HepG2 (cell line): ENCODE results near the gene CGNL1. TPM values are rescaled to one million over a fixed set of nuclear protein-coding genes. Genes with fewer than 3 reads are reported as not detected.

Experiments
- ATAC-seq: fragments of 200-7000 bp; cut with Tn5 transposase; 3 replicates; pipeline ENCODE4 v1.9.1; 2020; ENCODE audit warnings: mild to moderate bottlenecking, moderate library complexity
- BruUV-seq: library from RNA; stranded (reverse); fragments of 400-500 nt; replicated peaks from 2 replicates; lab custom pipeline; 2021; lab: Mats Ljungman, UMichigan
- CTCF ChIA-PET: fragments of 300-600 bp; formaldehyde crosslinking; extraction: SDS; loops from one replicate; lab custom pipeline; 2021; ENCODE audit warnings: low total read pairs, inconsistent platforms, low intra/inter-chr PET ratio; lab: Yijun Ruan, JAX
- POLR2A ChIA-PET: fragments of 350-600 bp; sonication (Branson Sonifier 250); formaldehyde crosslinking; loops from one replicate; lab custom pipeline; 2020; ENCODE audit warnings: antibody characterized with exemption, inconsistent platforms; lab: Yijun Ruan, JAX
- DNase-seq: peaks from one replicate; pipeline ENCODE4 v3.0.0-alpha.2; 2015; ENCODE audit warnings: low spot score
- FAIRE-seq: peaks from 3 replicates; lab custom pipeline; 2011; peaks lifted over from hg19 to GRCh38; lab: Jason Lieb, UNC
- H2AFZ ChIP-seq: one replicate; pipeline ENCODE4 v1.6.1; 2011; ENCODE audit warnings: low read length, inconsistent platforms
- H3K27ac ChIP-seq: fragments of 300-600 bp; 3 replicates; pipeline ENCODE4 v1.8.0; 2011; ENCODE audit warnings: mixed run types, mild to moderate bottlenecking, mixed read lengths, low read length, inconsistent platforms; ENCODE audit not compliant: insufficient read depth; ENCODE audit errors: extremely low read length
- H3K27me3 ChIP-seq, 2 experiments: fragments of 200-600 bp in 1 of 2; 2 replicates in 1 of 2; 3 replicates in 1 of 2; pipeline versions ENCODE4 v1.6.0 to v1.8.0; 2011; ENCODE audit warnings: low read length in 2 of 2, mild to moderate bottlenecking in 2 of 2, moderate library complexity in 2 of 2, inconsistent platforms in 1 of 2; ENCODE audit not compliant: insufficient read depth in 2 of 2, control insufficient read depth in 1 of 2
- H3K36me3 ChIP-seq, 2 experiments: fragments of 200-600 bp in 1 of 2; replicated peaks in 1 of 2; 2 replicates in 1 of 2; 3 replicates in 1 of 2; pipeline versions ENCODE4 v1.5.1 to v1.8.0; 2011; ENCODE audit warnings: low read length in 2 of 2, inconsistent platforms in 1 of 2; ENCODE audit not compliant: insufficient read depth in 2 of 2, control insufficient read depth in 1 of 2
- H3K4me1 ChIP-seq: 2 replicates; pipeline ENCODE4 v1.5.1; 2012; ENCODE audit warnings: low read length, inconsistent platforms; ENCODE audit not compliant: insufficient read depth
- H3K4me2 ChIP-seq: 2 replicates; pipeline ENCODE4 v1.6.0; 2011; ENCODE audit warnings: low read depth, low read length, inconsistent platforms
- H3K4me3 ChIP-seq, 3 experiments: fragments of 200-600 bp in 1 of 3; sonication (generic), shearing (Covaris generic) in 1 of 3; replicated peaks in 1 of 3; 2 replicates each; pipeline ENCODE4 v1.5.1; 2011 to 2016; ENCODE audit warnings: low read length in 3 of 3, inconsistent platforms in 2 of 3, low read depth in 2 of 3, mild to moderate bottlenecking in 2 of 3, control low read depth in 1 of 3, mixed read lengths in 1 of 3; ENCODE audit not compliant: insufficient read depth in 1 of 3
- H3K79me2 ChIP-seq: one replicate; pipeline ENCODE4 v1.6.1; 2011; ENCODE audit warnings: low read length, inconsistent platforms; ENCODE audit not compliant: insufficient read depth
- H3K9ac ChIP-seq: 2 replicates; pipeline ENCODE4 v1.6.0; 2011; ENCODE audit warnings: mild to moderate bottlenecking, low read depth, low read length, inconsistent platforms; ENCODE audit not compliant: insufficient read depth
- H3K9me3 ChIP-seq: 2 replicates; pipeline ENCODE4 v1.5.1; 2012; ENCODE audit warnings: mild to moderate bottlenecking, low read length
- H4K20me1 ChIP-seq: 2 replicates; pipeline ENCODE4 v1.6.0; 2011; ENCODE audit warnings: inconsistent platforms, mild to moderate bottlenecking, low read length, moderate library complexity; ENCODE audit not compliant: insufficient read depth
- KDM4B ChIP-seq: sonication (generic); formaldehyde crosslinking; IDR thresholded peaks from 2 replicates; pipeline ENCODE4 v1.4.0; 2020; ENCODE audit warnings: missing genetic modification reagents
- KDM5A ChIP-seq: fragments of 200-600 bp; sonication (generic); IDR thresholded peaks from 2 replicates; pipeline ENCODE4 v1.7.0; 2018; ENCODE audit warnings: antibody characterized with exemption, mild to moderate bottlenecking, low read length, borderline replicate concordance
- MAF1 ChIP-seq: sonication (generic); formaldehyde crosslinking; IDR thresholded peaks from 2 replicates; pipeline ENCODE4 v1.5.0; 2020; ENCODE audit warnings: missing genetic modification reagents, borderline replicate concordance
- ZNF879 ChIP-seq: sonication (generic); formaldehyde crosslinking; IDR thresholded peaks from 2 replicates; pipeline ENCODE4 v1.8.1; 2023; ENCODE audit warnings: missing genetic modification reagents
- ZSCAN12 ChIP-seq: sonication (generic); formaldehyde crosslinking; IDR thresholded peaks from 2 replicates; pipeline ENCODE4 v1.9.0; 2021; ENCODE audit warnings: mild to moderate bottlenecking, missing genetic modification reagents
- WGBS: methylation state at CpG from one replicate; pipeline ENCODE4 v1.1.6; 2017; ENCODE audit warnings: low lambda C conversion rate; 5-methylcytosine and 5-hydroxymethylcytosine counted together
- in situ Hi-C: cut with HindIII; loops from 2 replicates; pipeline ENCODE4 v1.10.0; 2017; ENCODE audit warnings: low pct_unique_long_range_greater_than_20kb; ENCODE audit not compliant: extremely low pct_ligation_motif_present
- intact Hi-C: fragments of 100-400 bp; cut with micrococcal nuclease; formaldehyde crosslinking; loops from one replicate; pipeline ENCODE4 v1.10.0; 2022; ENCODE audit not compliant: unreplicated experiment
- polyA plus RNA-seq, 8 experiments: library from polyadenylated mRNA; depleted of rRNA in 3 of 8; stranded (reverse) in 7 of 8; unstranded in 1 of 8; fragments of >200 nt; fragmentation: Illumina TruSeq in 4 of 8; extraction: Trizol in 4 of 8; gene quantifications; 2 replicates each; pipeline versions ENCODE4 v1.2.1 to v1.2.3, GENCODE V29; 2011 to 2016; ENCODE audit warnings: low read depth in 4 of 8, missing spikeins in 1 of 8, mixed read lengths in 1 of 8; ENCODE audit not compliant: insufficient read depth in 1 of 8
- total RNA-seq, 5 experiments: library from RNA; depleted of rRNA; stranded (reverse); fragments of >200 nt; fragmentation: Illumina TruSeq; extraction: Trizol; gene quantifications; 2 replicates each; pipeline ENCODE4 v1.2.3, GENCODE V29; 2016; ENCODE audit warnings: low read depth in 1 of 5
- TF ChIP-seq, protein P1 (sequence below): sonication (generic); formaldehyde crosslinking; IDR thresholded peaks from 2 replicates; pipeline ENCODE4 v1.5.1; 2020; ENCODE audit warnings: missing genetic modification reagents, mild to moderate bottlenecking, borderline replicate concordance
- TF ChIP-seq, protein P2 (sequence below): sonication (generic); formaldehyde crosslinking; IDR thresholded peaks from 2 replicates; pipeline ENCODE4 v1.5.1; 2020; ENCODE audit warnings: mild to moderate bottlenecking, missing genetic modification reagents, borderline replicate concordance
- TF ChIP-seq, protein P3 (sequence below): sonication (generic); formaldehyde crosslinking; IDR thresholded peaks from 2 replicates; pipeline ENCODE4 v1.4.0; 2020; ENCODE audit warnings: missing genetic modification reagents
- TF ChIP-seq, protein P4 (sequence below): sonication (generic); formaldehyde crosslinking; IDR thresholded peaks from 2 replicates; pipeline ENCODE4 v1.4.0; 2020; ENCODE audit warnings: missing genetic modification reagents, mild to moderate bottlenecking, borderline replicate concordance
- TF ChIP-seq, protein P5 (sequence below): sonication (generic); formaldehyde crosslinking; conservative IDR thresholded peaks from 2 replicates; pipeline ENCODE4 v1.4.0; 2020; ENCODE audit warnings: missing genetic modification reagents

CGNL1 gene
- total and polyA plus RNA-seq, 2 of the 13 experiments (the other 11 are each of a cell fraction or from before 2014, with no cell fraction given), result 5.6 to 15.6 TPM

DNA sequence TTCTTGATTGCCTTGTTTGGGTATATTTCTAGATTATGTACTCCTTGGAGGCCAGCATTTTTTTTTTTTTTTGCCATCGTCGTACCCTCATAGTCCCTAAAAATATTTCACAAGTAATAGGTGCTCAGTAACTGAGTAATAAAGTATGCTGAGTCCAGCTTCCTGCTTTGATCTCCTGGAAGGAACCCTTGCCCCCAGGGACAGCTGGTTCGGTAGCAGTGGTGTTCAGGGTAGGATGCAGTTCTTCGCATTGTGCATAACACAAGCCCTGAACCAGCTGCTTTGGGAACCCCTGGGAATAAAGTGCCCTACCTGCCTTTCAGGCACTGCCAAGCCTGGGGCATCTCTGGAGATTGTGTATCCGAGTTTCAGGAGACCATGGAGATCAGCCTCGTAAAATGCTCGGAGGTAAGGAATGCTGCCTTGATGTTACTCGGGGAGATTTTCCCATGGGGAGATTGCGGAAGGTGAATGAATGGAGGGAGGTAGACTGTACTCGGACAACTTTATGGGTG, 223.0 kb downstream of the CGNL1 start:
- in situ Hi-C loops (no loop called here), intact Hi-C loops (no loop called here)
- no TSS peak for BruUV-seq
- DNase-seq (no peak), FAIRE-seq (no peak), ATAC-seq (no peak)
- H3K4me3 ChIP-seq, result no peak overlapping the region
- H3K27me3 ChIP-seq, result peaks cover 0 to 27% of the 10 kb centered on the region in 2 experiments; a peak in 1 of 5 replicates
- no peaks in the 10 kb centered on the region for H4K20me1 ChIP-seq
- H3K9me3 ChIP-seq, result no peaks in the 10 kb centered on the region
- H3K36me3 ChIP-seq, result no peaks in the 10 kb centered on the region
- H3K4me1 ChIP-seq, result no peaks in the 10 kb centered on the region
- no peak overlapping the region for H3K4me2 ChIP-seq
- H3K27ac ChIP-seq, result no peak overlapping the region
- ChIA-PET POLR2A (no interaction called here), CTCF (no interaction called here)
- H3K79me2 ChIP-seq, result no peaks in the 10 kb centered on the region
- H3K9ac ChIP-seq, result no peak overlapping the region
- H2AFZ ChIP-seq, result no peak overlapping the region
- WGBS, result 62% methylated on average over 10 of the region's 10 CpGs
- TF ChIP-seq KDM5A (no peak), ZSCAN12 (CRISPR knock-in tag) (no peak), KDM4B (CRISPR knock-in tag) (no peak), ZNF879 (CRISPR knock-in tag) (no peak), MAF1 (no peak)
- TF ChIP-seq, protein P1, sequence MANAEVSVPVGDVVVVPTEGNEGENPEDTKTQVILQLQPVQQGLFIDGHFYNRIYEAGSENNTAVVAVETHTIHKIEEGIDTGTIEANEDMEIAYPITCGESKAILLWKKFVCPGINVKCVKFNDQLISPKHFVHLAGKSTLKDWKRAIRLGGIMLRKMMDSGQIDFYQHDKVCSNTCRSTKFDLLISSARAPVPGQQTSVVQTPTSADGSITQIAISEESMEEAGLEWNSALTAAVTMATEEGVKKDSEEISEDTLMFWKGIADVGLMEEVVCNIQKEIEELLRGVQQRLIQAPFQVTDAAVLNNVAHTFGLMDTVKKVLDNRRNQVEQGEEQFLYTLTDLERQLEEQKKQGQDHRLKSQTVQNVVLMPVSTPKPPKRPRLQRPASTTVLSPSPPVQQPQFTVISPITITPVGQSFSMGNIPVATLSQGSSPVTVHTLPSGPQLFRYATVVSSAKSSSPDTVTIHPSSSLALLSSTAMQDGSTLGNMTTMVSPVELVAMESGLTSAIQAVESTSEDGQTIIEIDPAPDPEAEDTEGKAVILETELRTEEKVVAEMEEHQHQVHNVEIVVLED (CRISPR knock-in tag), result no peak
- TF ChIP-seq, protein P2, sequence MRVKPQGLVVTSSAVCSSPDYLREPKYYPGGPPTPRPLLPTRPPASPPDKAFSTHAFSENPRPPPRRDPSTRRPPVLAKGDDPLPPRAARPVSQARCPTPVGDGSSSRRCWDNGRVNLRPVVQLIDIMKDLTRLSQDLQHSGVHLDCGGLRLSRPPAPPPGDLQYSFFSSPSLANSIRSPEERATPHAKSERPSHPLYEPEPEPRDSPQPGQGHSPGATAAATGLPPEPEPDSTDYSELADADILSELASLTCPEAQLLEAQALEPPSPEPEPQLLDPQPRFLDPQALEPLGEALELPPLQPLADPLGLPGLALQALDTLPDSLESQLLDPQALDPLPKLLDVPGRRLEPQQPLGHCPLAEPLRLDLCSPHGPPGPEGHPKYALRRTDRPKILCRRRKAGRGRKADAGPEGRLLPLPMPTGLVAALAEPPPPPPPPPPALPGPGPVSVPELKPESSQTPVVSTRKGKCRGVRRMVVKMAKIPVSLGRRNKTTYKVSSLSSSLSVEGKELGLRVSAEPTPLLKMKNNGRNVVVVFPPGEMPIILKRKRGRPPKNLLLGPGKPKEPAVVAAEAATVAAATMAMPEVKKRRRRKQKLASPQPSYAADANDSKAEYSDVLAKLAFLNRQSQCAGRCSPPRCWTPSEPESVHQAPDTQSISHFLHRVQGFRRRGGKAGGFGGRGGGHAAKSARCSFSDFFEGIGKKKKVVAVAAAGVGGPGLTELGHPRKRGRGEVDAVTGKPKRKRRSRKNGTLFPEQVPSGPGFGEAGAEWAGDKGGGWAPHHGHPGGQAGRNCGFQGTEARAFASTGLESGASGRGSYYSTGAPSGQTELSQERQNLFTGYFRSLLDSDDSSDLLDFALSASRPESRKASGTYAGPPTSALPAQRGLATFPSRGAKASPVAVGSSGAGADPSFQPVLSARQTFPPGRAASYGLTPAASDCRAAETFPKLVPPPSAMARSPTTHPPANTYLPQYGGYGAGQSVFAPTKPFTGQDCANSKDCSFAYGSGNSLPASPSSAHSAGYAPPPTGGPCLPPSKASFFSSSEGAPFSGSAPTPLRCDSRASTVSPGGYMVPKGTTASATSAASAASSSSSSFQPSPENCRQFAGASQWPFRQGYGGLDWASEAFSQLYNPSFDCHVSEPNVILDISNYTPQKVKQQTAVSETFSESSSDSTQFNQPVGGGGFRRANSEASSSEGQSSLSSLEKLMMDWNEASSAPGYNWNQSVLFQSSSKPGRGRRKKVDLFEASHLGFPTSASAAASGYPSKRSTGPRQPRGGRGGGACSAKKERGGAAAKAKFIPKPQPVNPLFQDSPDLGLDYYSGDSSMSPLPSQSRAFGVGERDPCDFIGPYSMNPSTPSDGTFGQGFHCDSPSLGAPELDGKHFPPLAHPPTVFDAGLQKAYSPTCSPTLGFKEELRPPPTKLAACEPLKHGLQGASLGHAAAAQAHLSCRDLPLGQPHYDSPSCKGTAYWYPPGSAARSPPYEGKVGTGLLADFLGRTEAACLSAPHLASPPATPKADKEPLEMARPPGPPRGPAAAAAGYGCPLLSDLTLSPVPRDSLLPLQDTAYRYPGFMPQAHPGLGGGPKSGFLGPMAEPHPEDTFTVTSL (CRISPR knock-in tag), result no peak
- TF ChIP-seq, protein P3, sequence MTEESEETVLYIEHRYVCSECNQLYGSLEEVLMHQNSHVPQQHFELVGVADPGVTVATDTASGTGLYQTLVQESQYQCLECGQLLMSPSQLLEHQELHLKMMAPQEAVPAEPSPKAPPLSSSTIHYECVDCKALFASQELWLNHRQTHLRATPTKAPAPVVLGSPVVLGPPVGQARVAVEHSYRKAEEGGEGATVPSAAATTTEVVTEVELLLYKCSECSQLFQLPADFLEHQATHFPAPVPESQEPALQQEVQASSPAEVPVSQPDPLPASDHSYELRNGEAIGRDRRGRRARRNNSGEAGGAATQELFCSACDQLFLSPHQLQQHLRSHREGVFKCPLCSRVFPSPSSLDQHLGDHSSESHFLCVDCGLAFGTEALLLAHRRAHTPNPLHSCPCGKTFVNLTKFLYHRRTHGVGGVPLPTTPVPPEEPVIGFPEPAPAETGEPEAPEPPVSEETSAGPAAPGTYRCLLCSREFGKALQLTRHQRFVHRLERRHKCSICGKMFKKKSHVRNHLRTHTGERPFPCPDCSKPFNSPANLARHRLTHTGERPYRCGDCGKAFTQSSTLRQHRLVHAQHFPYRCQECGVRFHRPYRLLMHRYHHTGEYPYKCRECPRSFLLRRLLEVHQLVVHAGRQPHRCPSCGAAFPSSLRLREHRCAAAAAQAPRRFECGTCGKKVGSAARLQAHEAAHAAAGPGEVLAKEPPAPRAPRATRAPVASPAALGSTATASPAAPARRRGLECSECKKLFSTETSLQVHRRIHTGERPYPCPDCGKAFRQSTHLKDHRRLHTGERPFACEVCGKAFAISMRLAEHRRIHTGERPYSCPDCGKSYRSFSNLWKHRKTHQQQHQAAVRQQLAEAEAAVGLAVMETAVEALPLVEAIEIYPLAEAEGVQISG (CRISPR knock-in tag), result no peak
- TF ChIP-seq, protein P4, sequence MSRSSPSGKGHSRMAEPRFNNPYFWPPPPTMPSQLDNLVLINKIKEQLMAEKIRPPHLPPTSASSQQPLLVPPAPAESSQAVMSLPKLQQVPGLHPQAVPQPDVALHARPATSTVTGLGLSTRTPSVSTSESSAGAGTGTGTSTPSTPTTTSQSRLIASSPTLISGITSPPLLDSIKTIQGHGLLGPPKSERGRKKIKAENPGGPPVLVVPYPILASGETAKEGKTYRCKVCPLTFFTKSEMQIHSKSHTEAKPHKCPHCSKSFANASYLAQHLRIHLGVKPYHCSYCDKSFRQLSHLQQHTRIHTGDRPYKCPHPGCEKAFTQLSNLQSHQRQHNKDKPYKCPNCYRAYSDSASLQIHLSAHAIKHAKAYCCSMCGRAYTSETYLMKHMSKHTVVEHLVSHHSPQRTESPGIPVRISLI (CRISPR knock-in tag), result no peak
- TF ChIP-seq, protein P5, sequence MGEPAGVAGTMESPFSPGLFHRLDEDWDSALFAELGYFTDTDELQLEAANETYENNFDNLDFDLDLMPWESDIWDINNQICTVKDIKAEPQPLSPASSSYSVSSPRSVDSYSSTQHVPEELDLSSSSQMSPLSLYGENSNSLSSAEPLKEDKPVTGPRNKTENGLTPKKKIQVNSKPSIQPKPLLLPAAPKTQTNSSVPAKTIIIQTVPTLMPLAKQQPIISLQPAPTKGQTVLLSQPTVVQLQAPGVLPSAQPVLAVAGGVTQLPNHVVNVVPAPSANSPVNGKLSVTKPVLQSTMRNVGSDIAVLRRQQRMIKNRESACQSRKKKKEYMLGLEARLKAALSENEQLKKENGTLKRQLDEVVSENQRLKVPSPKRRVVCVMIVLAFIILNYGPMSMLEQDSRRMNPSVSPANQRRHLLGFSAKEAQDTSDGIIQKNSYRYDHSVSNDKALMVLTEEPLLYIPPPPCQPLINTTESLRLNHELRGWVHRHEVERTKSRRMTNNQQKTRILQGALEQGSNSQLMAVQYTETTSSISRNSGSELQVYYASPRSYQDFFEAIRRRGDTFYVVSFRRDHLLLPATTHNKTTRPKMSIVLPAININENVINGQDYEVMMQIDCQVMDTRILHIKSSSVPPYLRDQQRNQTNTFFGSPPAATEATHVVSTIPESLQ (CRISPR knock-in tag), result no peak
